ENCODE data around the gene LCORL. TPM values are rescaled to one million over a fixed set of nuclear protein-coding genes. Genes with fewer than 3 reads are reported as not detected.
"Not testable (repeated sequence)": the region's sequence is repeated elsewhere in the genome, so short reads cannot be mapped to it uniquely, and the experiment has no call there.

The LCORL gene
- total and polyA plus RNA-seq, 9 of the 15 experiments (the other 6 are each of a cell fraction or from before 2014, with no cell fraction given): 3.1 to 24.5 (median 11.1) TPM

DNA sequence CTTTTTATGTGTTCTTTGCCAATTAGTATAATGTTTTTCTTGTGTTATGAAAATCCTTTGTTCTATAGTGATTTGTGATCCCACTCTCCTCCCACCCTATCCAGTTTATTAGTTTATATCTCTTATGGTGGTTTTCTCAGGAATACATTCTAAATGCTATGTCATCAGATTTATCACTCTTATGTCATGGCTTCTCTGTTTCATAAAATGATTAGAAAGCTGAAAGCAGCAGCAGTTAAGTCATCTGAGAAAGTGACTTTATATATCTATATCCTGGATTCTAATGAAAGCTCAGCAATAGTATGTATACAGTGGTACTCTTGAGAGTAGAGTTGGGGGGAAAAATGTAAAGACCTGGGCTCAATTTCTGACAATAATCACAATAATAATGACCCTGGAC lies 169.6 kb downstream of the LCORL start (continued):
- TF ChIP-seq, protein P1, sequence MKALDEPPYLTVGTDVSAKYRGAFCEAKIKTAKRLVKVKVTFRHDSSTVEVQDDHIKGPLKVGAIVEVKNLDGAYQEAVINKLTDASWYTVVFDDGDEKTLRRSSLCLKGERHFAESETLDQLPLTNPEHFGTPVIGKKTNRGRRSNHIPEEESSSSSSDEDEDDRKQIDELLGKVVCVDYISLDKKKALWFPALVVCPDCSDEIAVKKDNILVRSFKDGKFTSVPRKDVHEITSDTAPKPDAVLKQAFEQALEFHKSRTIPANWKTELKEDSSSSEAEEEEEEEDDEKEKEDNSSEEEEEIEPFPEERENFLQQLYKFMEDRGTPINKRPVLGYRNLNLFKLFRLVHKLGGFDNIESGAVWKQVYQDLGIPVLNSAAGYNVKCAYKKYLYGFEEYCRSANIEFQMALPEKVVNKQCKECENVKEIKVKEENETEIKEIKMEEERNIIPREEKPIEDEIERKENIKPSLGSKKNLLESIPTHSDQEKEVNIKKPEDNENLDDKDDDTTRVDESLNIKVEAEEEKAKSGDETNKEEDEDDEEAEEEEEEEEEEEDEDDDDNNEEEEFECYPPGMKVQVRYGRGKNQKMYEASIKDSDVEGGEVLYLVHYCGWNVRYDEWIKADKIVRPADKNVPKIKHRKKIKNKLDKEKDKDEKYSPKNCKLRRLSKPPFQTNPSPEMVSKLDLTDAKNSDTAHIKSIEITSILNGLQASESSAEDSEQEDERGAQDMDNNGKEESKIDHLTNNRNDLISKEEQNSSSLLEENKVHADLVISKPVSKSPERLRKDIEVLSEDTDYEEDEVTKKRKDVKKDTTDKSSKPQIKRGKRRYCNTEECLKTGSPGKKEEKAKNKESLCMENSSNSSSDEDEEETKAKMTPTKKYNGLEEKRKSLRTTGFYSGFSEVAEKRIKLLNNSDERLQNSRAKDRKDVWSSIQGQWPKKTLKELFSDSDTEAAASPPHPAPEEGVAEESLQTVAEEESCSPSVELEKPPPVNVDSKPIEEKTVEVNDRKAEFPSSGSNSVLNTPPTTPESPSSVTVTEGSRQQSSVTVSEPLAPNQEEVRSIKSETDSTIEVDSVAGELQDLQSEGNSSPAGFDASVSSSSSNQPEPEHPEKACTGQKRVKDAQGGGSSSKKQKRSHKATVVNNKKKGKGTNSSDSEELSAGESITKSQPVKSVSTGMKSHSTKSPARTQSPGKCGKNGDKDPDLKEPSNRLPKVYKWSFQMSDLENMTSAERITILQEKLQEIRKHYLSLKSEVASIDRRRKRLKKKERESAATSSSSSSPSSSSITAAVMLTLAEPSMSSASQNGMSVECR (CRISPR knock-in tag; IDR thresholded peaks at IDR 0.05): no peak
- no peak for TF ChIP-seq ZNF146 (CRISPR knock-in tag; IDR thresholded peaks at IDR 0.05; ENCODE audit: unreplicated experiment)
- peak; percentile 35; the same call in 1 of the 2 replicates for TF ChIP-seq MAFF (IDR thresholded peaks at IDR 0.05; ENCODE audit: low read length)

DNA sequence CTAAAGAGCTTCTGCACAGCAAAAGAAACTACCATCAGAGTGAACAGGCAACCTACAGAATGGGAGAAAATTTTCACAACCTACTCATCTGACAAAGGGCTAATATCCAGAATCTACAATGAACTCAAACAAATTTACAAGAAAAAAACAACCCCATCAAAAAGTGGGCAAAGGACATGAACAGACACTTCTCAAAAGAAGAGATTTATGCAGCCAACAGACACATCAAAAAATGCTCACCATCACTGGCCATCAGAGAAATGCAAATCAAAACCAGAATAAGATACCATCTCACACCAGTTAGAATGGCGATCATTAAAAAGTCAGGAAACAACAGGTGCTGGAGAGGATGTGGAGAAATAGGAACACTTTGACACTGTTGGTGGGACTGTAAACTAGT lies 171.3 kb downstream of the LCORL start:
- H3K9me1 ChIP-seq (ENCODE audit: control insufficient read depth, insufficient read depth, low read length); H3K79me2 ChIP-seq (ENCODE audit: control insufficient read depth, insufficient read depth, low read length); CTCF ChIA-PET (ENCODE audit: low intra/inter-chr PET ratio); H3K9ac ChIP-seq (ENCODE audit: insufficient read depth in 1 of 2, low read depth in 2 of 2, low read length in 2 of 2); H3K9me3 ChIP-seq (replicated peaks; ENCODE audit: control insufficient read depth, insufficient read depth, low read depth, low read length); ATAC-seq; H3K4me3 ChIP-seq; H3K4me2 ChIP-seq (ENCODE audit: insufficient read depth, low read length); H3K27ac ChIP-seq (ENCODE audit: extremely low read depth, low read depth, low read length); H3K27me3 ChIP-seq (ENCODE audit: control insufficient read depth in 2 of 2, insufficient read depth in 2 of 2, low read length in 2 of 2); FAIRE-seq; DNase-seq (ENCODE audit: extremely low read depth in 1 of 4, low spot score in 3 of 4); POLR2A ChIA-PET; BruUV-seq (replicated peaks); H2AFZ ChIP-seq (ENCODE audit: low read depth, low read length); in situ Hi-C loops (cut with MboI); H4K20me1 ChIP-seq (replicated peaks; ENCODE audit: control insufficient read depth, insufficient read depth, low read length); H3K4me1 ChIP-seq (replicated peaks in 1 of 2; ENCODE audit: control insufficient read depth in 2 of 2, insufficient read depth in 2 of 2, low read length in 2 of 2); intact Hi-C loops (cut with micrococcal nuclease): not testable (repeated sequence)
- H3K36me3 ChIP-seq (ENCODE audit: control insufficient read depth, insufficient read depth, low read length): peaks cover 18% of the 10 kb centered on the region; the same call in 1 of the 3 replicates
- 80% methylated on average over 1 of the region's 1 CpG for WGBS (ENCODE audit: insufficient coverage, low coverage, missing lambda C conversion rate)
- TF ChIP-seq, protein P2, sequence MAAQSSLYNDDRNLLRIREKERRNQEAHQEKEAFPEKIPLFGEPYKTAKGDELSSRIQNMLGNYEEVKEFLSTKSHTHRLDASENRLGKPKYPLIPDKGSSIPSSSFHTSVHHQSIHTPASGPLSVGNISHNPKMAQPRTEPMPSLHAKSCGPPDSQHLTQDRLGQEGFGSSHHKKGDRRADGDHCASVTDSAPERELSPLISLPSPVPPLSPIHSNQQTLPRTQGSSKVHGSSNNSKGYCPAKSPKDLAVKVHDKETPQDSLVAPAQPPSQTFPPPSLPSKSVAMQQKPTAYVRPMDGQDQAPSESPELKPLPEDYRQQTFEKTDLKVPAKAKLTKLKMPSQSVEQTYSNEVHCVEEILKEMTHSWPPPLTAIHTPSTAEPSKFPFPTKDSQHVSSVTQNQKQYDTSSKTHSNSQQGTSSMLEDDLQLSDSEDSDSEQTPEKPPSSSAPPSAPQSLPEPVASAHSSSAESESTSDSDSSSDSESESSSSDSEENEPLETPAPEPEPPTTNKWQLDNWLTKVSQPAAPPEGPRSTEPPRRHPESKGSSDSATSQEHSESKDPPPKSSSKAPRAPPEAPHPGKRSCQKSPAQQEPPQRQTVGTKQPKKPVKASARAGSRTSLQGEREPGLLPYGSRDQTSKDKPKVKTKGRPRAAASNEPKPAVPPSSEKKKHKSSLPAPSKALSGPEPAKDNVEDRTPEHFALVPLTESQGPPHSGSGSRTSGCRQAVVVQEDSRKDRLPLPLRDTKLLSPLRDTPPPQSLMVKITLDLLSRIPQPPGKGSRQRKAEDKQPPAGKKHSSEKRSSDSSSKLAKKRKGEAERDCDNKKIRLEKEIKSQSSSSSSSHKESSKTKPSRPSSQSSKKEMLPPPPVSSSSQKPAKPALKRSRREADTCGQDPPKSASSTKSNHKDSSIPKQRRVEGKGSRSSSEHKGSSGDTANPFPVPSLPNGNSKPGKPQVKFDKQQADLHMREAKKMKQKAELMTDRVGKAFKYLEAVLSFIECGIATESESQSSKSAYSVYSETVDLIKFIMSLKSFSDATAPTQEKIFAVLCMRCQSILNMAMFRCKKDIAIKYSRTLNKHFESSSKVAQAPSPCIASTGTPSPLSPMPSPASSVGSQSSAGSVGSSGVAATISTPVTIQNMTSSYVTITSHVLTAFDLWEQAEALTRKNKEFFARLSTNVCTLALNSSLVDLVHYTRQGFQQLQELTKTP (IDR thresholded peaks at IDR 0.05; ENCODE audit: low read depth in 1 of 2, partially characterized antibody in 2 of 2): peak in 1 of 2 experiments; percentile 92
- peak; percentile 33; the same call in 1 of the 2 replicates for TF ChIP-seq SUPT5H (IDR thresholded peaks at IDR 0.05)

Data from K562 (cell line).